NCI-H446 treated with DMSO at 0.1 percent for 48 hours (cell line): Measurements from ENCODE around the gene ZNF747.

Source experiments
- DNase-seq: peaks from one replicate; lab custom pipeline; 2025; lab: John Stamatoyannopoulos, UW

Gene ZNF747

GRCh38 chr16:30534368-30535105 lies at the start of gene ZNF747:
TSS of gene ZNF747 (minus strand) at chr16:30534858. CDS start at chr16:30534679, 179 bp downstream.
- DNase-seq, result peak; percentile 41

DNA sequence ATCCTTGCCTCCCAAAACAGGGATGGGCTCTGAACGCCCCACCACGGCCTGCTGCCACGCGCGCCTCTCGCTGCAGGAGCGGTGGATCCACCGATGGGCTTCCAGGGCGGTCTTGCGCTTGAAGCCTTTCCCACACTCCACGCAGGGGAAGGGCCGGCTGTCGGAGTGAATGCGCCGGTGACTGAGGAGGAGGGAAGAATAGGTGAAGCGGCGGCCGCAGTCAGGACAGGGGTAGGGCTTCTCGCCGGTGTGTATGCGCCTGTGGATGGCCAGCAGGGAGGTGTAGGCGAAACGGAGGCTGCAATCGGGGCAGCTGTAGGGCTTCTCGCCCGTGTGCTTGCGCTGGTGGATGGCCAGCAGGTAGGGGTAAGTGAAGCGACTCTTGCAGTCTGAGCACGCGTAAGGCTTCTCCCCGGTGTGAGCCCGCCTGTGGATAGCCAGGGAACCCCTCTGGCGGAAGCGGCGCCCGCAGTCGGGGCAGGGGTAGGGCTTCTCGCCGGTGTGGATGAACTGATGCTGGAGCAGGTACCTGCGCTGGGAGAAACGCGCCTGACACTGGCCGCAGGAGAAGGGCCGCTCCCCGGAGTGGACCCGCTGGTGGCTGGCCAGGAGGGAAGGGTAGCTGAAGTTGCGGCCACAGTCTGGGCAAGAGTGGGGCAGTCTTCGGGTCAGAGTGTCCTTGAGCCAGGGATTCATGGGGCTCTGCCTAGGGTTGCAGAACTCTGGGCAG lies 48.1 kb upstream of the ZNF747 start:
- no peak for DNase-seq

GRCh38 chr16:30581457-30581856 lies 46.8 kb upstream of the ZNF747 start:
- no peak for DNase-seq

DNA sequence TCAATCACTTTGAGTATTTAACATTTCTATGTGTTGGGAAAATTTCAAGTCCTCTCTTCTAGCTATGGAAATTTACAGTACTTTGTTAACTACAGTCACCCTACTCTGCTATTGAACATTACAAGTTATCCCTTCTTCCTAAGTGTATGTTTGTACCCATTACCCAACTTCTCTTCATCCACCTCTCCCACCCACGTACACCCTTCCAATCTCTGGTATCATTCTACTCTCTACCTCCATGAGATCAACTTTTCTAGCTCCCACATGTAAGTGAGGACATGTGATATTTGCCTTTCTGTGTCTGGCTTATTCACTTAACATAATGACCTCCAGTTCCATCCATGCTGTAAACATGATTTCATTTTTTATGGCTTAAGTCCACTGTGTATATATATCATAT lies 40.0 kb upstream of the ZNF747 start:
- no peak for DNase-seq

DNA sequence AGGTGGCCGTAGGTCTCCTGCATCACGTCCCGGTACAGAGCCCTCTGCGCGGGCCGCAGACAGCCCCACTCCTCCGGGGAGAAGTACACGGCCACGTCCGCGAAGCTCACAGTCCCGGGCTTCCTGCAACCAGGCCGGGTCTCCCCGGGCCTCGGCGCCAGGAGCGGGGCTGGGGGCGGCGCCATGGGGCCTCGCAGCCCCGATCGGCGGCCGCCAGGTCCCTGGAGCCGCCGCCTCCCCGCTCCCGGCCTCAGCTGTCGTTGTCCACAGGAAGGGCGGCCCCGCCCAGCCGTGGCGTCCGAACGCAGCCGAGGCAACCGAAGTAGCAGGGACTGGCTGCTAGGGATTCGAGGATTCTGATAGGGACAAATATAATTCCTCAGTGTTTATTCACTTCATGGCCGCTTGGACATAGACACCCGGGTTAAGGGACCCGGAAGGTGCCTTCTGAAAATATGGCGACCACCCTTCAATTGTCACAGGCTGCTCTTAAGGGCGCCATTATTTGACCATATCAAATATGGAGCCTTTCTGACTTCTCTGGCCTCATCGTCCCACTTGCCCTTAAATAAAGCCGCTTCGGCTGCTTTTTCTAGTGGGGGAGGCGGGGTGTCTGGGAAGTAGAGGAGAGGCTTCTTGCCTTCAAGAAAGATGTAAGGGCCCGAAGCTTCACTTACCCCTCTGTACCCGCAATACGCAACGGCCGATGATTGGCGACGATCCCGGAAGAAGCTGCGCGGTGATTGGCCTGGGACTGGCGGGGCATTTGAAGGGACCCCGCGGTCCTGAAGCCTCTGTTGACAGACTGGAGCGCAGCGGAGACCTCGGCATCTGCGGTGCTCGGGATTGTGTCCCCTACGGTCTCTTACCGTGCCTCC lies 37.0 kb upstream of the ZNF747 start, which contains the start of gene ZNF688:
Gene ZNF688 (minus strand): TSS at position 270 of the 878 bp plus-strand sequence. CDS start 85 bp downstream, at position 185.
- peak; percentile 92 for DNase-seq

- no peak for DNase-seq
Measured at GRCh38 chr16:30570636-30571444, 36.2 kb upstream of the ZNF747 start.

- no peak for DNase-seq
Measured at GRCh38 chr16:30569746-30570635, 35.3 kb upstream of the ZNF747 start.

DNA sequence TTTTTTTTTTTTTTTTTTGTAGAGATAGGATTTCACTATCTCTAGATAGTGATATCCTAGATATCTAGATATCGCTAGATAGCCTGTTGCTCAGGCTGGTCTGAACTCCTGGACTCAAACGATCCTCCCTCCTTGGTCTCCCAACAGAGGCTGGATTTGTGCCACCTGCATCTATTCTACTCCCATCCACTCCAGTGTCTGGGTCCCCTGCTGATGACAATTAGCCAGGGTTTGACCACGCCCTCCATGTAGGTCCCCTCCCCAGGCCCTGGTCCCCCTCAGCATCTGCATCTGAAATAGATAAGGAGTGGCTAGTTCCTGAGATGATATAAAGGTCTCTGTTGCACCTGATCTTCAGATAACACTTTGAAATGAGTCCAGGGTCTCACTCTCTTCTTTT lies 34.6 kb upstream of the ZNF747 start:
- no peak for DNase-seq

GRCh38 chr16:30567991-30568638 lies 33.5 kb upstream of the ZNF747 start:
- DNase-seq, result no peak

DNA sequence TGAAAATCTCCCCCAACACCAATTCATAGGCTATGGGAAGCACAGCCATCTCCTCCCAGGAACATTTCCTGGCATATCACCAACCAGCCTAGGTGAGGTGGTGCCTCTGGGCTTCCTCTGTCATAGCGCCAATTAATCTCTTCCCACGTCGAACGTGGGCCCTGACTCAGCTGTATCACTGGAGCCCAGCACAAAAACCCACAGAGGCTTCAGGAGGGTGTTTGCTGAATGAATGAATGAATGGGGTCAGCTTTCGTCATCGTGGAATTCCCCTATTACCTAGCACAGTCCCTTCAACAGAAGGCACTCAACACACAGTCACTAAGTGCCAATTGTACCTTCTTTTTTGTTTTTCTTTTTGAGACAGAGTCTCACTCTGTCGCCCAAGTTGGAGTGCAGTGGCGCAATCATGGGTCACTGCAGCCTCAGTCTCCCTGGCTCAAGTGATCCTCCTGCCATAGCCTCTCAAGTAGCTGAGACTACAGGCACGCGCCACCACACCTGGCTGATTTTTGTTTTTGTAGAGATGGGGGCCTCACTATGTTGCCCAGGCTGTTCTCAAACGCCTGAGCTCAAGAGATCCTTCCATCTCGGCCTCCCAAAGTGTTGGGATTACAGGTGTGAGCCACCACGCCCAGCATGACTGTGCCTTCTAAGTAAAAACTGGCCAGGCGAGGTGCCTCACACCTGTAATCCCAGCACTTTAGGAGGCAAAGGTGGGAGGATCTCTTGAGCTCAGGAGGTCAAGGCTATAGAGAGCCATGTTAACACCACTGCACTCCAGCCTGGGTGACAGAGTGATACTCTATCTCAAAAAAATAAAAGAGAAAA lies 32.7 kb upstream of the ZNF747 start:
- no peak for DNase-seq

- DNase-seq, result no peak
Measured at GRCh38 chr16:30566531-30566930, 31.9 kb upstream of the ZNF747 start.

DNA sequence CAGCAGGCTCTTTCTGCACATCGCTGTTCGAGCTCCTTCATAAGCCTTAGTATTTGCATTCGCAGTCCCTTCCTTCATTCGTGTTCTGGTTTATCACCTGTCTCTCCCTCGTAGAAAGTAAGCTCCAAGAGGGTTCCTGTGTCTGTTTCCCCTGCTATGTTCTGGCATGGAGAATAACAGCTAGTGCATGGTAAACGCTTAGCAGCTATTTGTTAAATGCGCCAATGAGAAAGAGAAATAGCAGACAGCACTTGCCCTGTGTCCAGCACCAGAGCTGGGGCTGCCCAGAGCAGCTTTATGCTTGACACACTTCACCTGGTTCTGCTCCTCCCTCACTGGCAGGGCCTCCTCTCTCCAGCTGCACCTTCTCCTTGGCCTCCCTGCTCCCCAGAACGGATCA lies 31.3 kb upstream of the ZNF747 start:
- no peak for DNase-seq

DNA sequence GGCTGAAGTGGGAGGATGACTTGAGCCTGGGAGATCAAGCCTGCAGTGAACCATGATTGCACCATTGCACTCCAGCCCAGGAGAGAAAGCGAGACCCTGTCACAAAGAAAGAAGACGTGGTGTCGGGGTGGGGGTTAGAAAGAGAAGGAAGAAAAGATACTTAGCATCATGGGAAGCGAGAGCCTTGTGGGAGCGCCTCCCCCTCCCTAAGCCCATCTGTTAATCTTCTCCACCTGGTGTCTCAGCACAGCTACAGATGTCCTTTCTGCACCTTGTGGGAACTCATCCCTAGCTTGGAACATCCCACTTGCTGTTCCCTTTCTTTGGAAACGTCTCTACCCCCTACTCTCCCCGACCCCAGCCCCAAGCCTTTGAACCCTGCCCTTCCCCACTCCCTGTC lies 30.9 kb upstream of the ZNF747 start:
- no peak for DNase-seq

GRCh38 chr16:30562021-30562420 lies 27.4 kb upstream of the ZNF747 start:
- DNase-seq, result no peak

DNA sequence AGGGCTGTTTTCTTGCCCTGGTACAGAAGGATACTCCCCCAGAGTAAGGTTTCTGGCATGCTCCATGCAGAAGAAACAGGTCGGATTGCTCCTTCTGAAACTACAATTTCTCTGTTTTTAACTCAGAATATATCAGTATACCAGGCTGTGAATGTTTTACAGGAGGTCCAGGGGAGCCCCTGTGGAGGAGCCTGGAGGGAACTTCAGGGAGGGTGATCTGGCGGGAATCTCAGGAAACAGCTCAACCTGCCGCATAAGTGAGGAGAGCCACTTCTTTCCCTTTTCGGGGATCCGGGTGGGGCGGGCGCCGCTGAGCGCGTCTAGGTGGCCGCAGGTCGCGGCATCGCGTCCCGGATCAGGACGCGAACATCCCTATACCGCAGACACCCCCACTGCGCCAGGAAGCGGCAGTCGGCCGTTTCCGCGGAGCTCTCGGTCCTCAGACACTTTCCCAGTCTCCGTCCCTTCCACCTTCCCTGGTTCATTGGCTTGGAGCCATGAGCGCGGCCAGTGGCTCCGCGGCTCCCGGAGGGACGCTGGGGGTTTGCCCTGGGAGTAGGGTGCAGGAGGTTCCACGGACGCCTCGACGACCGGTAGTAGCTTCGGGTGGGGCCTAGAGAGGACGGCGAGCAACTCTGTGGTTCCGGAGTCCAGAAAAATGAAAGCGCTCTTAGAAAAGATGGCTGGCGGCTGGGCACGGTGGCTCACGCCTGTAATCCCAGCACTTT lies 26.6 kb upstream of the ZNF747 start:
- no peak for DNase-seq

DNA sequence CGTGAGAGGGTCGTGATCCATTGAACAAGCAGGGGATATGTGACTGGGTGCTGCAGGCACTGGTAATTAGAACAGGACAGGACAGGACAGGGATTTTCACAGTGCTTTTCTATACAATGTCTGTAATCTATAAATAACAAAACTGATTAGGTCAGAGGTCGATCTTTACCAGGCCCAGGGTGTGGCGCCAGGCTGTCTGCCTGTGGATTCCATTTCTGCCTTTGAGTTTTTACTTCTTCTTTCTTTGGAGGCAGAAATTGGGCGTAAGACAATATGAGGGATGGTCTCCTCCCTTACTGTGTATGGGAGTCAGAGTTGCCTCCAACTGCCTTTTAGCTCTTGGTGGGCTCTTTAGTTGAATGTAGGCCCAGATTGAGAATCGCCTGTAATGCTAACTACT lies 25.0 kb upstream of the ZNF747 start:
- DNase-seq, result no peak

- DNase-seq, result no peak
Measured at GRCh38 chr16:30558789-30559377, 24.2 kb upstream of the ZNF747 start.
